HG03159 (cell line): ENCODE results near the gene FDPS.

Experiments
- ATAC-seq: cut with Tn5 transposase; IDR thresholded peaks from one replicate; pipeline ENCODE4 v1.9.1; 2021; ENCODE audit warnings: mild to moderate bottlenecking, moderate library complexity; ENCODE audit not compliant: unreplicated experiment

Gene FDPS

GRCh38 chr1:155308493-155309422, at the start of gene FDPS:
Gene FDPS (plus strand): TSS chr1:155308866. CDS start chr1:155309790, 924 bp downstream.
- ATAC-seq: peak; percentile 90

- ATAC-seq: no peak
Measured at GRCh38 chr1:155260276-155260675, 48.4 kb upstream of the FDPS start.

- ATAC-seq: no peak
Measured at GRCh38 chr1:155261493-155261851, 47.2 kb upstream of the FDPS start.

- peak; percentile 90 for ATAC-seq
Measured at GRCh38 chr1:155261852-155262673, 46.6 kb upstream of the FDPS start, which contains the start of gene SCAMP3. Gene SCAMP3 (minus strand): TSS chr1:155262360. CDS start chr1:155262151, 209 bp downstream.

- no peak for ATAC-seq
Measured at GRCh38 chr1:155263067-155263466, 45.6 kb upstream of the FDPS start.

- ATAC-seq: no peak
Measured at GRCh38 chr1:155266553-155266952, 42.1 kb upstream of the FDPS start.

GRCh38 chr1:155267373-155267772, 41.3 kb upstream of the FDPS start:
- ATAC-seq: no peak

- no peak for ATAC-seq
Measured at GRCh38 chr1:155268630-155269029, 40.0 kb upstream of the FDPS start.

- ATAC-seq: no peak
Measured at GRCh38 chr1:155269381-155269780, 39.3 kb upstream of the FDPS start.

- no peak for ATAC-seq
Measured at GRCh38 chr1:155272466-155273342, 36.0 kb upstream of the FDPS start.

- ATAC-seq: peak; percentile 71
Measured at GRCh38 chr1:155273343-155274245, 35.1 kb upstream of the FDPS start, which contains the start of gene CLK2. Gene CLK2 (minus strand): TSS chr1:155273504. CDS start chr1:155270977, 2,527 bp downstream.

- ATAC-seq: peak; percentile 58
Measured at GRCh38 chr1:155277070-155277901, 31.4 kb upstream of the FDPS start, which contains the start of gene HCN3. Gene HCN3 (plus strand): TSS chr1:155277463. CDS start chr1:155277591, 128 bp downstream.

GRCh38 chr1:155277902-155278688, 30.6 kb upstream of the FDPS start:
- ATAC-seq: no peak

- no peak for ATAC-seq
Measured at GRCh38 chr1:155278689-155279160, 29.9 kb upstream of the FDPS start.

- ATAC-seq: no peak
Measured at GRCh38 chr1:155279268-155279667, 29.4 kb upstream of the FDPS start.

GRCh38 chr1:155282488-155283091, 26.1 kb upstream of the FDPS start:
- ATAC-seq: no peak

GRCh38 chr1:155284476-155284875, 24.2 kb upstream of the FDPS start:
- ATAC-seq: no peak
